Muscle layer of colon (tissue), 2 donors: ENCODE results near the gene RDH12.
"Not testable (repeated sequence)": the region's sequence is repeated elsewhere in the genome, so short reads cannot be mapped to it uniquely, and the experiment has no call there.

Experiments used
- H3K27ac ChIP-seq: one replicate; pipeline ENCODE4 v1.7.0; 2013; ENCODE audit warnings: low read depth, mild to moderate bottlenecking, low read length, moderate library complexity
- H3K27me3 ChIP-seq, 2 donors: one replicate each; pipeline ENCODE4 v1.7.0; 2013; ENCODE audit warnings: low read length in 2 of 2, mild to moderate bottlenecking in 2 of 2; ENCODE audit not compliant: insufficient read depth in 2 of 2, control insufficient read depth in 1 of 2
- H3K36me3 ChIP-seq: one replicate; pipeline ENCODE4 v1.7.0; 2013; ENCODE audit warnings: mild to moderate bottlenecking, low read length; ENCODE audit not compliant: insufficient read depth
- H3K4me1 ChIP-seq: one replicate; pipeline ENCODE4 v1.7.0; 2013; ENCODE audit warnings: mild to moderate bottlenecking, low read length; ENCODE audit not compliant: insufficient read depth
- H3K4me3 ChIP-seq, 2 donors: one replicate each; pipeline ENCODE4 v1.7.0; 2013; ENCODE audit warnings: low read length in 2 of 2, low read depth in 1 of 2, mild to moderate bottlenecking in 1 of 2, moderate library complexity in 1 of 2
- H3K9ac ChIP-seq: one replicate; pipeline ENCODE4 v1.7.0; 2013; ENCODE audit warnings: low read length
- H3K9me3 ChIP-seq: one replicate; pipeline ENCODE4 v1.7.0; 2013; ENCODE audit warnings: mild to moderate bottlenecking, low read length
- donor health status: abdominal sarcoma.
- donor health status: Adenocarcinoma of cecum.

The RDH12 gene

DNA sequence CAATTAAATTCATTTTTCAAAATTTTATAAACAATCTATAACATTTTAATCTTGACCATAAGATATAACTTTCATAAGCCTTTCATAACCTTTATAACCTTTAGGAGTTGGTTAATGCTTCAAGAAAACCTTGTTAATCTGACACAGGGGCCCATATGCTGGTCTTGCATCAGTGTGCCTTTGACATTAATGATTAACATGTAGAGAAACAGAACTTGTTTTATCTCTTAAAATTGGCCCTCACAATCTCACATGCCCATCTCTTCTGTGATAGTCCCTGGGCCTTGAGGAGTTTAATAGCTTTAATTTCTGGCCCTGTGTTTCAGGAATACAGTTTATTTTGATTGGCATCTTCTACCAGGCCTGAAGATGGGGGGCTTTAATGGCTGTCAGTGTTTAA lies 7.7 kb downstream of the RDH12 start:
- not testable (repeated sequence) for H3K9me3 ChIP-seq, H3K27me3 ChIP-seq, H3K4me3 ChIP-seq, H3K4me1 ChIP-seq, H3K27ac ChIP-seq, H3K36me3 ChIP-seq, H3K9ac ChIP-seq

DNA sequence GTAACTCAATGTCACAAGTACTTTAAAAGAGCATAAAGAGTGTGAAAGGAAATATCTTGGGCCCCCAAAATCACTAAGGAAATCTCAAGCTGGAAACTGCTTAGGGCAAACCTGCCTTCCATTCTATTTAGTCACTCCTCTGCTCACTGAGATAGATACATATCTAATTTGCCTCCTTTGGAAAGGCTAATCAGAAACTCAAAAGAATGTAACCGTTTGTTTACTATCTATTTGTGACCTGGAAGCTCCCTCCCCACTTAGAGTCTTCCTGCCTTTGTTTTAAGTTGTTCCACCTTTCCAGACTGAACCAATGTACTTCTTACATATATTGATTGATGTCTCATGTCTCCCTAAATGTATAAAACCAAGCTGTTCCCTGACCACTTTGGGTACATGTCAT lies 8.1 kb downstream of the RDH12 start:
- H3K4me1 ChIP-seq, H3K9ac ChIP-seq, H3K27me3 ChIP-seq, H3K36me3 ChIP-seq, H3K4me3 ChIP-seq, H3K27ac ChIP-seq, H3K9me3 ChIP-seq: not testable (repeated sequence)

DNA sequence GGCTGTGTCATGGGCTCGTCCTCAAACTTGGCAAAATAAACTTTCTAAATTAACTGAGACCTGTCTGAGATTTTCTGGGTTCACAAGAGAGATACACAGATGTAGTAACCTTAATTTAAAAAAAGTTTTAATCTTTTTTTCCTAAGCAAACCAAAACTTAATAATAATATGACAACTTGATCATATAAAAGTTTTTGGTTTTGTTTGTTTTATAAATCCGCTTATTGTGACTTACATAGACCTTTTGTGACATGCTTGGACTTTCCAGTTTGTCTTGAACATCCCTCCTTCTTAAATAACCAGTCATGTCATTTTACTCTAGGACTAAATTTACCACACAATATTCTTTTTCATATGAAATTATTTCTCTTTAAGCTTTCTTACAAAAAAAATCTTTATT lies 8.5 kb downstream of the RDH12 start:
- H3K27me3 ChIP-seq: no peaks in the 10 kb centered on the region

DNA sequence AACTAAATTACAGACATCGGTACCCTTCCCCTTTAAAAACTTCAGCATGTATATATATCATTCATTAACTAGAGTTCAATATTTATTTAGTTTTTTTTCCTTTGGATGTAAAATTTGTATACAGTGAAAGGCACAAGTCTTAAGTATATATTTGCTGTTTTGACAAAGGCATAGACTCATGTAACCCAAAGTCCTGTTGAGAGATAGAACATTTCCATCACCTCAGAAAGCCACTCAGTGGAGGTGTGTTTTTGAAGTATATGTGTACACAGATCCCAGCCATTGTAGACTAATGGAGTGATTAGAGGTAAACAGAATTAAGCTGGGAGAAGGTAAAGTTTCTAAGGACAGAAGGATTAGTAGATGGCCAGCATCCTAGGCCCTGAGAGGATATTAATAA lies 15.4 kb downstream of the RDH12 start:
- H3K36me3 ChIP-seq: no peaks in the 10 kb centered on the region
- no peaks in the 10 kb centered on the region for H3K27me3 ChIP-seq
- no peak overlapping the region for H3K27ac ChIP-seq
- H3K9ac ChIP-seq: no peak overlapping the region
- H3K4me1 ChIP-seq: peaks cover 3% of the 10 kb centered on the region
- H3K4me3 ChIP-seq: no peak overlapping the region
- H3K9me3 ChIP-seq: no peaks in the 10 kb centered on the region

More for the DNA sequence above, 8.5 kb downstream of the RDH12 start:
- no peak overlapping the region for H3K4me3 ChIP-seq
- no peak overlapping the region for H3K9ac ChIP-seq
- no peaks in the 10 kb centered on the region for H3K9me3 ChIP-seq
- no peaks in the 10 kb centered on the region for H3K4me1 ChIP-seq
- H3K27ac ChIP-seq: no peak overlapping the region
- no peaks in the 10 kb centered on the region for H3K36me3 ChIP-seq

DNA sequence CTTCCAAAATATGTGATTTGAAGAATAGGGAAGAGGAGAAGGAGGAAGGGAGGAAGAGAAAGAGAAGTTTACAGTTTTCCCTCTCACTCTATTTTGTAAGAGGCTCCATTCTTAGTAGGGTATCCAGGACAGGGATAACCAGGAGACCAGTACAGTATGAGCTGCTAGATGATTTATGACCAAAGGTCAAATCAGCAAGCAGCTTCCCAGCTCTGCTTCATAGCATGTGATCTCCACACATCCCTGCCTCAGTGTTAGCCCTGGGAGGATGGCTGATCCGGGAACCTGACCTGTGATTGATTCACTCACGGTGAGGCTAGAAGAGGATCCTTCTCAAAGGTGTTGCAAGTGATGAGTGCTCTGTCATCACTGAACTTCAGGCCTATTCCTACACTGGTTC lies 16.6 kb downstream of the RDH12 start:
- no peak overlapping the region for H3K9ac ChIP-seq

DNA sequence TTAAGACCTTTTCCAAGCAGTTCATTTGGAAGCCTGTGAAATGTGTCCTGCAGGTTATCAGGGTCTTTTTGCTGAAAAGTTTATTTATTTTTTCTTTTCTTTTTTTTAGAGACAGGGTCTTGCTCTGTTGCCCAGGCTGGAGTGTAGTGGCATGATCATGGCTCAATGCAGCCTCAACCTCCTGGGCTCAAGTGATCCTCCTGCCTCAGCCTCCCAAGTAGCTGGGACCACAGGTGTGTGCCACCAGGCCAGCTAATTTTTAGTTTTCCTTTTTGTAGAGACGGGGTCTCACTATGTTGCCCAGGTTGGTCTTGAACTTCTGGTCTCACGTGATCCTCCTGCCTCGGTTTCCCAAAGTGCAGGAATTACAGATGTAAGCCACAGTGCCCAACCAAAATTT lies 17.7 kb downstream of the RDH12 start:
- not testable (repeated sequence) for H3K4me3 ChIP-seq, H3K27ac ChIP-seq, H3K36me3 ChIP-seq, H3K27me3 ChIP-seq, H3K9me3 ChIP-seq, H3K9ac ChIP-seq
- peaks cover 11% of the 10 kb centered on the region for H3K4me1 ChIP-seq

More for the DNA sequence above, 16.6 kb downstream of the RDH12 start:
- H3K27me3 ChIP-seq: no peaks in the 10 kb centered on the region
- no peaks in the 10 kb centered on the region for H3K36me3 ChIP-seq
- no peaks in the 10 kb centered on the region for H3K9me3 ChIP-seq
- no peak overlapping the region for H3K4me3 ChIP-seq
- peaks cover 11% of the 10 kb centered on the region for H3K4me1 ChIP-seq
- no peak overlapping the region for H3K27ac ChIP-seq

DNA sequence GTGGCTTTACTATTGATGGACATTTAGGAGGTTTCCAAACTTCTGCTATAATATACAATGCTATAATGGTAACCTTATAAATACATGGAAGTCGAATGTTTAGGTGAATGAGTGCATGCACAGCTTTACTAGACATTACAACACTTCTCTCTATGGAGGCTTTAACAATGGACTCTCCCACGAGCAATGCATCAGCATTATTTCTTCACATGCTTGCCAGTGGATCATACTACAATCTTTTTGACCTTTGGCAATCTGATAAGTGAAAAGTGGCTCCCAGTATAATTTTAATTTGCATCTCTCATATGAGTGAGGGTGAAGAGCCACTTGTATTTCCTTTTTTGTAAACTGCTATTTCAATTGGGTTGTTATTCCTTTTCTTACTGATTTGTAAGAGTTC lies 18.2 kb downstream of the RDH12 start:
- Histone ChIP-seq H3K4me3 (no peak overlapping the region), H3K27ac (no peak overlapping the region), H3K27me3 (no peaks in the 10 kb centered on the region), H3K9ac (no peak overlapping the region), H3K36me3 (no peaks in the 10 kb centered on the region), H3K4me1 (peaks cover 11% of the 10 kb centered on the region), H3K9me3 (no peaks in the 10 kb centered on the region)

DNA sequence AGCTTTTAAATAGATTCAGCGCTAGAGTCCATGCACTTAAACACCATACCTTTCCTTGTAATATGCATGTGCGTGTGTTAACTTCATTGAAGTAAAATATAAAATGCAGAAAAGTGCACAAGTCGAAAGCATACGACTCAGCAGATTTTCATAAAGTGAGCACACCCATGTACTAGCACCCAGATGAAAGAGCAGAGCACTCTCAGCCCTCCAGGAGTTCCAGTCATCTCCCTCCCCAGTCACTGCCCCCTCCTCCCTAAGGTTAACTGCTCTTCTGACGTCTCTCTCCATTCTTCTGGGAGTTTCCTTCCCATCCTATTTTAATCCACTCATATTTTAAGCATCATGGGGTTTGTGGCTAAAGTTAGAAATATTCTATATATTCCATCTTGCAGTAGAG lies 20.2 kb downstream of the RDH12 start:
- Histone ChIP-seq H3K27me3 (no peaks in the 10 kb centered on the region), H3K4me1 (peaks cover 11% of the 10 kb centered on the region), H3K36me3 (no peaks in the 10 kb centered on the region), H3K4me3 (no peak overlapping the region), H3K9me3 (no peaks in the 10 kb centered on the region), H3K27ac (no peak overlapping the region), H3K9ac (no peak overlapping the region)

DNA sequence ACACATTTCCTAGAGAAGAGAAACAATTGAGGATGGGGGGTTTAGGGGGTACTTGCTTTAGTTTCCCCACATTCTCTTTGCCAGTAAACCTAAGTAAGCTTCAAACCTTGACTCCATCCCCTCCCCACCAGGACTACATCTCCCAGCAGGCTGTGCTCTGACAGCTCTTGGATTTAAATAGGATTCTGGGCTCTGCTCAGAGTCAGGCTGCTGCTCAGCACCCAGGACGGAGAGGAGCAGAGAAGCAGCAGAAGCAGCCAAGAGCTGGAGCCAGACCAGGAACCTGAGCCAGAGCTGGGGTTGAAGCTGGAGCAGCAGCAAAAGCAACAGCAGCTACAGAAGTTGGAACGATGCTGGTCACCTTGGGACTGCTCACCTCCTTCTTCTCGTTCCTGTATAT lies 20.6 kb downstream of the RDH12 start:
- no peaks in the 10 kb centered on the region for H3K27me3 ChIP-seq
- no peak overlapping the region for H3K9ac ChIP-seq
- no peaks in the 10 kb centered on the region for H3K9me3 ChIP-seq
- peaks cover 11% of the 10 kb centered on the region for H3K4me1 ChIP-seq
- no peak overlapping the region for H3K4me3 ChIP-seq
- H3K36me3 ChIP-seq: no peaks in the 10 kb centered on the region
- no peak overlapping the region for H3K27ac ChIP-seq

DNA sequence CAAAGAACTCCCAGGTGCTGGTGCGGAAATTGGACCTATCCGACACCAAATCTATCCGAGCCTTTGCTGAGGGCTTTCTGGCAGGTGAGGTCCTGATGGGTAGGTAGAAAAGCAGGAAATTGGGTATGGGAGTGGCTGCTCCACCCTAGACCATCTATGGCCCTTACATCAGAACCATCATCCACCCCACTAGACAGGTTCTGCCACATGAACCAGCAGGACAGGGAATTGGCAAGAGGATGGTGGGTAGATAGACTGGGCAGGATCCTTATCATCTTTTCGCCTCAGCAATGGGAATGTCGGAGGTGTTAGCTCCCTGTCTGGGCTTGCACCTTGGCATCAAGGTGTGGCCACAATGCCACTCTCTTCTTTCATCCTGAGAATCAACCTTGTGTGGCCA lies 23.5 kb downstream of the RDH12 start:
- Histone ChIP-seq H3K36me3 (no peaks in the 10 kb centered on the region), H3K4me1 (peaks cover 11% of the 10 kb centered on the region), H3K9ac (no peak overlapping the region), H3K27me3 (no peaks in the 10 kb centered on the region), H3K9me3 (no peaks in the 10 kb centered on the region), H3K27ac (no peak overlapping the region), H3K4me3 (no peak overlapping the region)

DNA sequence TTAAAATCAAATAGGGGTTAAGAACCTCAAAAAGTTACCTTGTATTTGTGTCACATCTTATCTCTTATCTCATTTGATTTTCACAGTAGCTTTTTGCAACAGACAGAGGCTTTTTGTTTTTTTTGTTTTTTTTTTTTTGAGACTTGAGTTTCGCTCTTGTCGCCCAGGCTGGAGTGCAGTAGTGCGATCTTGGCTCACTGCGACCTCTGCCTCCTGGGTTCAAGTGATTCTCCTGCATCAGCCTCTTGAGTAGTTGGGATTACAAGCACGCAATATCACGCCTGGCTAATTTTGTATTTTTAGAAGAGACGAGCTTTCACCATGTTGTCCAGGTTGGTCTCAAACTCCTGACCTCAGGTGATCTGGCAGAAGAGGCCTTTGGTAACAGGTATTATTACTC lies 25.7 kb downstream of the RDH12 start:
- Histone ChIP-seq H3K27ac (no peak overlapping the region), H3K36me3 (no peaks in the 10 kb centered on the region), H3K4me1 (peaks cover 6% of the 10 kb centered on the region)

DNA sequence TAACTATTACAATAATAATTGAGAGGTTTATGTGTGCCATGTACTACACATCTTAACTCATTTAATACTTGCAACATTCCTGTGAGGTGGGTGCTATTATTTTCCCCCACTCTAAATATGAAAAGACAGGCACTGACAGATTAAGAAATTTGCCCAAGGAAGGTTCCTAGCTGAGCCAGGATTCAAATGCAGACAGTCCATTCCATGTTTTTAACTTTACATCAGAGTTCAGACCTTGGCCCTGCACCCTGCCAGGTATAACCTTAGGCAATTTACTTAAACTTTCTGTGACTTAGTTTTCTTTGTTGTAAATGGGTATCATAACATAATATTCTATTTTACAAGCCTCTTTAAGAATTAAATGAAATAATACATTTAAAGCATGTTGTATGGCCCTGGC lies 26.6 kb downstream of the RDH12 start:
- no peak overlapping the region for H3K4me3 ChIP-seq
- no peak overlapping the region for H3K9ac ChIP-seq
- no peaks in the 10 kb centered on the region for H3K36me3 ChIP-seq
- no peaks in the 10 kb centered on the region for H3K27me3 ChIP-seq
- no peaks in the 10 kb centered on the region for H3K9me3 ChIP-seq
- H3K27ac ChIP-seq: no peak overlapping the region
- H3K4me1 ChIP-seq: no peaks in the 10 kb centered on the region

More for the DNA sequence above, 25.7 kb downstream of the RDH12 start:
- Histone ChIP-seq H3K9me3 (no peaks in the 10 kb centered on the region), H3K9ac (no peak overlapping the region), H3K4me3 (no peak overlapping the region), H3K27me3 (no peaks in the 10 kb centered on the region)
